NCI-H187 (cell line): Measurements from ENCODE around the gene PPP1R27.

Experiments used
- DNase-seq, 2 experiments: peaks; one replicate each; lab custom pipeline; 2025; lab: John Stamatoyannopoulos, UW

The PPP1R27 gene

DNA sequence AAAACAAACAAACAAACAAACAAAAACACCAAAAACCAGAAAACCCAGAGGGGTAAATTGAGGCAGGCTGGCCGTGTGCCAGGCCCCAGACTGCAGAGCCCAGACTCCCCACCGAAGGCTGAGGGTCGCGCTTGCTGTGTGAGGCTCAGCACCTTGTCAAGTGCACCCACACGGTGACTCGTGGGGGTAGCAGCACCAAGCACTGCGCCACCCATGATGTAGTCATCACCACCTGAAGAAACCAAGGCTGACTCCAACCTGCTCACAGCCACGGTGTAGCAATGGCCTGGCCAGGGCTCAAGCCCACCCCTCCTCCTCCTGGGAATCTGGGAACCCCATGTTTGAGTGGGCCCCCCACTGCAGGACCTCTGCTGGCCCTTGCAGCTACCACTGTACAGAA, 13.7 kb downstream of the PPP1R27 start:
- no peak for DNase-seq

GRCh38 chr17:81819708-81820107, 15.1 kb downstream of the PPP1R27 start:
- DNase-seq, result no peak

DNA sequence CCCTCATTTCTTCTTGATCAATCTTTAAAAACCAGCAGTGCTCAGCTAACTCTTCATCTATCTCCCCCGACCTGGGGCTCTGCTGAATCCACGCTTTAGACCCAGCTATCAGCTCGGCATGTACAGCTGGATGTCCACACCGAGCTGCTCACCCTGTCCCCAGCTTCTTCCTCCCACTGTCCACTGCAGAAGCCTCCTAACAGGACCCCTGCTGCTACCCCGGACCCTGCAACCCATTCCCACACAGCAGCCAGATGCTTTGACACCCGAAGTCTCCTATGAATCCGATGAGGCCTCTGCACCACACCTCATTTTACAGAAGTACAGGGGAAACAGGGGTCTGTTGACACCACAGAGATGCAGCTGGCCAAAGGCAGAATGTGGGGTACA, 17.1 kb downstream of the PPP1R27 start:
- DNase-seq, result no peak

DNA sequence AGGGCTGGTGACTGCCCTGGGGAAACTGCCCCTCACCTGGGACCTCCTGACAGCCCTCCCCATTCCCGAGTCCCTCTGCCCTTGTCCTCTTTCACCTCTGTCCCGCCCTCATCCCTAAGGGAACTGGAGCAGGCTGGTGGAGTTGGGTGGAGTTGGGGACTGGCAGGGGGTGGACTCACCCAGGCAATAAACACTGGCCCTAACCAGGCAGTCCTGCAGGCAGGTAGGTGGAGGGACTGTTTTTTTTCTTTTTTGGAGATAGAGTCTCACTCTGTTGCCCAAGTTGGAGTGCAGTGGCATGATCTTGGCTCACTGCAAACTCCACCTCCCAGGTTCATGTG, 19.2 kb downstream of the PPP1R27 start:
- DNase-seq, result no peak

DNA sequence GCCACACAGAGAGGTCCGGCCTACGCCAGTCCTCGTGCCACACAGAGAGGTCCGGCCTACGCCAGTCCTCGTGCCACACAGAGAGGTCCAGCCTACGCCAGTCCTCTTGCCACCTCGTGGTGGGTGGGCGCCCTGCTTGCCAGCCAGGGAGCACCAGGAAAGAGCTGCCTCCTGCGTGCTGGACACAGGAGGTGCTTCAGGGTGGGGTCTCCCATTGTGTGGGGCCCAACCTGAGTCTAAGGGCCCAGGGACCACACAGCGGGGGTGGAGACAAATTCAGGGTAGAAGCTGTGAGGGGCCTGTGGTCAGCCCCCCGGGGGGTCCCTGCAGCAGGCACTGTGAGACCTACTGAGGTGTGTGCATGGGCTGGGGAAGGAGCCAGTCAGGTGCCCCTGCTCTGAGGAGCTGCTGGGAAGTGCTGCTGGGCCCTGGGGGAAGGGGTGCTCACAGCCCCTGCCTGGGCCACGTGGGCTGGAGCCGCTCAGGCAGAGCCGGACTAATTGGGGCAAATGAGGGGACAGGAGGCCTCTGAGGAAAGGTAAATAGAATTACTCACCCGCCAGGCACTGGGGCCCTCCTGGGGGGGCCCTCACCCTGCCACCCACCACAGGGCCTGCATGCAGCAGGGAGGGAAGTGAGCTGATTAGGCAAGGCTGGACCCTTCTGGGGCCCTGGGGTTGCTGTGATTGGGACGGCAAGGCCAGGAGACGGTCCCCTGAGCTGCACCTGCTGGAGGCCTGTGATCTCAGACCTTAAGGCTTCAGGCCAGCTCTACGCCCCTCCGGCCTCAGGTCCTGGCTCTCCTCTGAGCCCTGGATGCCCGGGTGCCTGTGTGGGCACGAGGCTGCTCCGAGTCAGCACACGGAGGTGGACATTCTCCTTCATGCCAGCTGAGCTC, 19.9 kb downstream of the PPP1R27 start:
- no peak for DNase-seq

DNA sequence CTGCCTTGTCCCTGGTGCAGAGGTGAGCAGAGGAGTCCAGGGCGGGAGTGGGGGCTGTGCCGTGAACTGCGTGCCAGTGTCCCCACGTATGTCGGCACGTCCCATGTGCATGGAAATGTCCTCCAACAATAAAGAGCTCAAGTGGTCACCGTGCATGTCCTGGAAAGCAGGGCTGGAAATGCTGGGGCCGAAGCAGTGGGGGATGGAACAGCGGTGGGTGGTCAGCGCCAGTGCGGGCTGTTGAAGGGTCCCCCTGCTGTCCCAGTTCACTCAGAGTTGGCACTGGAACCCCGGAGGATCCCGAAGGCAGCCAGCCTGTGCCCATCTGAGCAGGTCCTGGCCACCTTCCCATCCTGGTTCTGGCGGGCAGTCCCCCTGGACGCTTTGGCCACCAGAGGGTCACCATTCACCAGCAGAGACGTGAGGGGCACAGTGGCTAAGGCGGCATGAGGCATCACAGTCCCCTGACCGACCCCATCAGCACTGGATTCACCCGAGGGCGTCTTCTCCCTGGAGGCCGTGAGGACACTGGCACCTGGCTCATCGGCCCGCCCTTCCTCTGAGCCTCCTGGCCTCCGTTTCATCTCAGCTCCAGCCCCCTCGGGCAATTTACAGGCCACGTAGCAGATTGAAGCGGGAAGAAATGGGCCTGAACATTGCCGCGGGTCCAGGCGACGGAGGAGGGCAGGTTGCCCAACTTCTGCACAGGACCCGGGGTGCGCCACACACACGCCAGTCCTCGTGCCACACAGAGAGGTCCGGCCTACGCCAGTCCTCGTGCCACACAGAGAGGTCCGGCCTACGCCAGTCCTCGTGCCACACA, 20.8 kb downstream of the PPP1R27 start:
- DNase-seq, result no peak

GRCh38 chr17:81813371-81813684, 21.5 kb downstream of the PPP1R27 start:
- no peak for DNase-seq

DNA sequence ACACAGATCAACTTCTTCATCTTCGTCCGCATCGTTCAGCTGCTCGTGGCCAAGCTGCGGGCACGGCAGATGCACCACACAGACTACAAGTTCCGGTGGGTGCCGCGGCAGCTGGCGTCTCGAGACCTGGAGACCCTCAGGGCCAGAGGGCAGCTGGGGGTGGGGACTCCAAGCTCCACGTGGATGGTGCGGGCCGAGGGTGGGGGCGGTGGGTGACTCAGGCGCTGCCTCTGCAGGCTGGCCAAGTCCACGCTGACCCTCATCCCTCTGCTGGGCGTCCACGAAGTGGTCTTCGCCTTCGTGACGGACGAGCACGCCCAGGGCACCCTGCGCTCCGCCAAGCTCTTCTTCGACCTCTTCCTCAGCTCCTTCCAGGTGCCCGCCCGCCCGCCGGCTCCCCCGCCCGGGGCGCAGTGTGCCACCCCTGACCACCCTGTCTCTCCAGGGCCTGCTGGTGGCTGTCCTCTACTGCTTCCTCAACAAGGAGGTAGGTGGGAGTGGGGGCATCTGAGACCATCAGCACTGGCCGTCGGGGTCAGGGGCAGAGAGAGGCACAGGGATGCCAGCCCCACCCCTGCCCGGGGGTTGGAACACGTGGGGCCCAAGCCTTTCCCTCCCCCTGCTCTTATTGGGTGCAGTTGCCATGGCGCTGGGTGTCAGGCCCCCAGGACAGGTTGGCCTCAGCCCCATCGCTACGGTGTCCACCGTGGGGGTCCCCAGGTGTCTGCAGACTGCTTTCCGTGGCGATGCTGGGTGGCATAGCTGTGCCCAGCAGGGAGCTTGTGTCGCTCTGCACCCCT, 22.1 kb downstream of the PPP1R27 start:
- DNase-seq, result no peak

- no peak for DNase-seq
Measured at GRCh38 chr17:81811705-81812570, 22.9 kb downstream of the PPP1R27 start.

DNA sequence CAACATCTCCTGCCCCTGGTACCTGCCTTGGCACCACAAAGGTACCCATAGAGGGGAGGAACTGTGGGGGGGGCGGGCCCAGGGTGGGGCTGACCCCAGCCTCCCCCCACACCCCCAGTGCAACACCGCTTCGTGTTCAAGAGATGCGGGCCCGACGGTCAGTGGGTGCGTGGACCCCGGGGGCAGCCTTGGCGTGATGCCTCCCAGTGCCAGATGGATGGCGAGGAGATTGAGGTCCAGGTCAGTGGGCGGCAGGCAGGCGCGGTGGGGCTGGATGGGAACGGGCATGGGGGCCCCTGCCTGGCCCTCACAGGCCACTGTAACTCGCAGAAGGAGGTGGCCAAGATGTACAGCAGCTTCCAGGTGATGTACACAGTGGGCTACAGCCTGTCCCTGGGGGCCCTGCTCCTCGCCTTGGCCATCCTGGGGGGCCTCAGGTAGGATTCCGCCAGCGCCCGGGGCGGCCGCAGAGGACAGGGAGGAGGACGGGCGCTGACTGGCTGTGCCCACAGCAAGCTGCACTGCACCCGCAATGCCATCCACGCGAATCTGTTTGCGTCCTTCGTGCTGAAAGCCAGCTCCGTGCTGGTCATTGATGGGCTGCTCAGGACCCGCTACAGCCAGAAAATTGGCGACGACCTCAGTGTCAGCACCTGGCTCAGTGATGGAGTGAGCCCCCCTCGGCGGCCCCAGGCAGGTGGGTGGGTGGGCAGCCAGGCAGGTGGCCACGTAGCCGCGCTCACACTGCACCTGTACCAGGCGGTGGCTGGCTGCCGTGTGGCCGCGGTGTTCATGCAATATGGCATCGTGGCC, 23.8 kb downstream of the PPP1R27 start:
- no peak for DNase-seq

GRCh38 chr17:81810476-81810875, 24.4 kb downstream of the PPP1R27 start:
- no peak for DNase-seq

GRCh38 chr17:81809556-81809998, 25.3 kb downstream of the PPP1R27 start:
- DNase-seq, result no peak

GRCh38 chr17:81808778-81809555, 25.9 kb downstream of the PPP1R27 start:
- no peak for DNase-seq

DNA sequence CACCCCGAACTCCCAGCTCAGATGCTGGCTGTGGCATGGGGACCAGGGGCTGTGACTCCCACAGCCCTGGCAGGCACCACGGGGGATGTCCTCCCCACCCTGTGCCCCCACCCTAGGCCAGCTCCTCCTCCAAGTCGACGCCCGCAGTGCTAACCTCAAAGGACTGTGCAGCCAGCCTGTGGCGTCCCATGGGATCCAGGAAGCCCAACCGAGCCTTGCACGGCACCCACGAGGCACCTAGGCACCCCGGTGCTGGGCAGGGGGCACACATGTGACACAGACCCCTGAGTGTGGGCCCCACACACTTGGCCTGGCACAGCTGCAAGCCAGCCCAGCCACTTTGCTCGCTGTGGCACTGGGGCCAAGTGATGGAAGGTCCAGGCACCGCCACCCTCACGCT, 27.0 kb downstream of the PPP1R27 start:
- no peak for DNase-seq

DNA sequence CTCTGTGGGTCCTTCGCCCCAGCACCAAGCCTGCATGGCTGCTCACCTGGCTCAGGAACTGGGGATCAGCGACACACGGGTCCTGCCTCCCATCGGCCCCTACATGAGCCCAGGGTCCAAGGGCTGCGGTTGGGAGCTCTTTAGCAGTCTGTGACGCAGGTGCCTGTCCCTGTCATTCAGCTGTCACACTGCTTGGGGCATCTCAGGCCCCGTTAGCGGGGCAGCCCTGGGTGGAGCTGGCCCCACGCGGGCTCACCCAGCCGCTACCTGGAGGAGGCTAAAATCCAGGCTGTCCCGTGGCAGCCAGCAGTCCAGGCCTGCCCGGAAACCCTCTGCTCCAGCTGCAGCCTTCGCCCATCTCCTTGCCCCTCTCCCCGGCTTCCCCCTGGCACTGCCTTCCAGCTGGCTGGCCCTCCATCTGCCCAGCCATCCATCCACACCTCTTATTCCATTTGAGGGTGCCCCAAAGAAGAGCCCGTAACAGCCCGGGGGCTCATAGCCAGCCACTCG, 27.6 kb downstream of the PPP1R27 start:
- DNase-seq, result no peak

GRCh38 chr17:81806461-81807209, 28.2 kb downstream of the PPP1R27 start:
- DNase-seq, result no peak

- no peak for DNase-seq
Measured at GRCh38 chr17:81805707-81806460, 29.0 kb downstream of the PPP1R27 start.
